HUDEP-2 (cell line): Measurements from ENCODE around the gene BACH1.
A peak's percentile ranks its signal among the peaks of the same experiment; 100 is the strongest.
"Not testable (repeated sequence)": the region's sequence is repeated elsewhere in the genome, so short reads cannot be mapped to it uniquely, and the experiment has no call there.

Experiments used
- DNase-seq, 76 experiments: peaks; one replicate each; lab custom pipeline; 2025; ENCODE audit not compliant: unreplicated experiment in 76 of 76; lab: John Stamatoyannopoulos, UW

The BACH1 gene

GRCh38 chr21:29342363-29342957 is 43.7 kb downstream of the BACH1 start:
- no peak for DNase-seq

DNA sequence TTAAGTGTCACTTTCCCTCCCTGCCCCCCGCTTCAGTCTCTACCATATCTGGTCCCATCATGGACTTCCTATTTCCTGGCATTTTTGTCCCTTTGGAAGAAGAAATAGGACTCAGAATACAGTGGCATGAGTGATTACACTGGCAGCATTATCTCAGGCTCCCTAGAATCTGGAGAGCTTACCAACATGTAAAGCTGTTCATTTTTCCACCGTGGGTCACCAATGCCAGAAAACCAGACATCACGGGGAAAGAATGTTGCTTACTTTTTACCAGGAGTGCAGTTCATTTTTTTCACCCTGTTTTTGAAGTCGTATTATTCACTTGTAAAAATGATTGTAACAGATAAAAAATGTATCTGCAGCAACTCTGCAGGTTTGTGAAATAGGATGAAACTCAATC is 44.8 kb downstream of the BACH1 start:
- no peak for DNase-seq

DNA sequence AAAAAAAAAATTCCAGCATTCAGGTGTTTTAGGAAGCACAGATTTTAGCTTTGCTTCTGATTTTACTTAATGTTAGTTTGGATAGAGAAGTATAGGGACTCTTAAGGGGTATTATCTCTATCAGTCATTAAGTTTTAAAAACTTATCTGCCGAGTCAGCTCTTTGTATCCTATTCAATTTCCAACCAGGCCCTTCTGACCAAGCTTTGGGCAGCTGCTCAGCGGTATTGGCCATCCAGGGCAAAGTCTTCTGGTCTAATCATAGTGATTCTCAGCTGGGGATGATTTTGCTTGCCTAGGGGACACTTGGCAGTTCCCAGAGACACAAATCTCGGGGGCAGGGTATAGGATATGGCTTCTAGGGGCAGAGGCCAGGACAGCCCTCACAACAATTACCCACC is 47.6 kb downstream of the BACH1 start:
- DNase-seq: no peak

- DNase-seq: no peak
Observed at GRCh38 chr21:29346771-29347170, 48.0 kb downstream of the BACH1 start.

- no peak for DNase-seq
Observed at GRCh38 chr21:29347274-29347681, 48.6 kb downstream of the BACH1 start.

DNA sequence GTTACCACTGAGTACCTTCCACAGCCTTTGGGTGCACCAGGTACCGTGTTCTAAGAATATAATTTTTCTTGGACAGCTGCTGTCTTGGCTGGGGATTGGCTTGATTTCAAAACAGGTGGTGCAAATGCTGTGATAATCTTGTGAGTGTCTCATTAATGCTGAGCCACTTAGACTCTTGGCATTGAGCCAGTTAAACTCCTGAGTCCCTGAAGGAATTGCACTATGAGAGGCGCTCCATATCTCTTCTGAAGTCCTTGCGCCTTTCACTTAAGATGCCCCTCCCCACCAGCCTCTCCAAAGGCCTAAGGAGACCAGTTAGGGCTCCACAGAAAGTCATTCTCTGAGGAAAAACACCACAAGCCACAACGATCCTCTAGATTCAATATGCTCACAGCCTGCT is 51.0 kb downstream of the BACH1 start:
- DNase-seq: peak in 2 of 76 experiments; percentile 6 to 8

DNA sequence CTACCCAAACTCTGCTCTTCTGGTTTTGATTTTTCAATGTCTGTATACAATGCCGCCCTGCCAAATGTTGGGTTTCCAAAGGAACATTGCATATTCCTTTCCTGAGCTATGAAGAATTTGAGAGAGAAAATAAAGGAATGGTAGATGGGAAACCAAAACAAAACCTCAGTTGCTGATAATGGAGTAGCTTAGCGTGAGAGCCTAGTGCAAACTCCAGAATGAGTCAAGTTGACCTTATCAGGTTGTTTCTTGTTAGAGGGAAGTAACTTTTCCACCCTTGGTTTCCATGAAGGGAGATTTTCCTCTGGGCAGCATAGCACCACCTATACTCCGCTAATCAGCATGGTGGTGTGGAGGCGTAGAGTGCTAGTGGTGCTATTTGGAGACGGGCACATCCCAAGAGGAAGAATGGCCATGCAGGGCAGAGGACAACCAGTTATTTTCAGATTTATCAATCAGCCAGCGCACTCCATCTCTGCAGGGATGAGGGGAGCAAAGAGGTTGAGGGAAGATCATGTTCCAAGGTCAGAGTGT is 51.6 kb downstream of the BACH1 start:
- DNase-seq: no peak

GRCh38 chr21:29351691-29352090 is 53.0 kb downstream of the BACH1 start:
- DNase-seq: no peak

DNA sequence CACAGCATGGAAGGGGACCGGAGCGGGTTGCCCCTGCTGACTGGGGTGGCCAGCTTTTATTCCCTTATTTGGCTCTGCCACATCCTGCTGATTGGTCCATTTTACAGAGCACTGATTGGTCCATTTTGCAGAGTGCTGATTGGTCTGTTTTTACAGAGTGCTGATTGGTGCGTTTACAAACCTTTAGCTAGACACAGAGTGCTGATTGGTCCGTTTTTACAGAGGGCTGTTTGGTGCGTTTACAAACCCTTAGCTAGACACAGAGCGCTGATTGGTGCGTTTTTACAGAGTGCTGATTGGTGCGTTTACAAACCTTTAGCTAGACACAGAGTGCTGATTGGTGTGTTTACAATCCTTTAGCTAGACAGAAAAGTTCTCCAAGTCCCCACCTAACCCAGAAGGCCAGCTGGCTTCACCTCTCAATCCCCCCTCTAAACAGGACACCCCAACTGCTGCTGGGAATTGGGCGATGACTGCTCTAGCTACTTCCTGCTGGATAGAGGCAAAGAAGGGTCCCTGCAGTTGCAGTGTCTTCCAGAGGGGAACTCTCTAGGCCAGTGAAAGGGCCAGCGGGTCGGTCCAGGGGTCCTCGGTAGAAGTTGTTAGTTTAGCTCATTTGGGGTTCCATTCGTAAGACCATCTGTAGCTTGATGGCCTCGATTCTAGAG is 56.5 kb downstream of the BACH1 start:
- DNase-seq: not testable (repeated sequence)

DNA sequence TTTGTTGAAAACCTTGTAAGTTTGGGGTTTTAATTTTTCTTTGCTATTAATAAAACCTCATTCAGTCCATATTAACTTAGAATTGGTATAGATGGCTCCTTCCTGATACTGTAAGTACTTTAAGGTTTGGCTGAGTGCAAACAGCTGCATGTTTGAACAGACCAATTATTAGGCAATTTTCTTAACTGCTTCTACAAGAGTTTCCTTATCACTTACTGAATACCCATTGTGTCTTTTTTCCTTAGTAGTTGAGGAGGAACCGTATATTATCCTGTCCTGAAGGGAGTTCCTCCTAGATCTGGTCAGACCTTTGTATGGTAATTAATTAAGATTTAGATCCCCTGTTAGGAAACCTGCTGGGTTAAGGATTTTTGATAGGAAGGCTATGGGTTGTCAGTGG is 57.6 kb downstream of the BACH1 start:
- peak in 4 of 76 experiments; percentile 49 to 63 (median 60) for DNase-seq

- peak in 68 of 76 experiments; percentile 39 to 95 (median 71) for DNase-seq
Observed at GRCh38 chr21:29356810-29357209, 58.1 kb downstream of the BACH1 start.

- DNase-seq: no peak
Observed at GRCh38 chr21:29359718-29360117, 61.0 kb downstream of the BACH1 start.

- DNase-seq: peak in 28 of 76 experiments; percentile 5 to 60 (median 28)
Observed at GRCh38 chr21:29360799-29361765, 62.4 kb downstream of the BACH1 start.

- DNase-seq: no peak
Observed at GRCh38 chr21:29362758-29363157, 64.0 kb downstream of the BACH1 start.

GRCh38 chr21:29365661-29366265 is 67.0 kb downstream of the BACH1 start:
- no peak for DNase-seq

DNA sequence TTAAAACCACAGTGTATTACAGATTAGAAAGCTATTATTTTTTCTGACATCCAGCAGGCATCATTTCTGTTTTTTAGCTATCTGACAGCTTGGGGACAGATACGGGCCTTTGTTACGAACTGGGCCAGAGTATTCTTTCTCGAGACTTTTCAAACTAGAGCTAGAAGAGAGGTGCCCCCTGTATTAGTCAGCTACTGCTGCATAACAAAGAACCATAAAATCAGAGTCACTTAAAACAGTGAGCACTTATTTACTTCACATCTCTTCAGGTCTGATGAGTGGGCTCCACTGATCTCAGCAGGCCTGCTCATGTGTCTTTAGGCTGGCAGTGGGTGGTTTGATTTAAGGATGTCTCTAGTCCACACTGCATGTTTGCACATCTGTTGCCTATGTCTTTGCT is 67.8 kb downstream of the BACH1 start:
- DNase-seq: no peak

- DNase-seq: no peak
Observed at GRCh38 chr21:29367335-29367734, 68.6 kb downstream of the BACH1 start.

DNA sequence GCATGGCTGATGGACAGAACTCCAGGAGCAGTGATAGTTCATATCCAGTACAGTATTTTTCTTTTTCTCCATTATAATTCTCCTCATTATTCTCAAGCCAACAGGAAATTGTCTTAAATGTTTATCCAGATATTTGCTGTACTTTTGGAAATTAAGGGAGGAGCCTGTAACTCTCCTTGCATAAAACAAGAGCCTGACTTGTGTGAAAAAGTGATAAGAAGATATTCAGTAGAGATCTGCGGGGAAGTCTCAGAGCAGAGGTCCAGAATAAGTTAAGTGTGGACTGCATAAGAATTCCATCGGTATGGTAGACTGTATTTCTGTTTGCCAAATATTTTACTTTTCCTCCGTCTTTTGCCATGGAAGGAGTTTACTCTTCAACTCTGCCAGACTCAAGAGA is 70.2 kb downstream of the BACH1 start:
- peak in 5 of 76 experiments; percentile 12 to 30 (median 16) for DNase-seq

- DNase-seq: no peak
Observed at GRCh38 chr21:29371464-29371863, 72.7 kb downstream of the BACH1 start.

DNA sequence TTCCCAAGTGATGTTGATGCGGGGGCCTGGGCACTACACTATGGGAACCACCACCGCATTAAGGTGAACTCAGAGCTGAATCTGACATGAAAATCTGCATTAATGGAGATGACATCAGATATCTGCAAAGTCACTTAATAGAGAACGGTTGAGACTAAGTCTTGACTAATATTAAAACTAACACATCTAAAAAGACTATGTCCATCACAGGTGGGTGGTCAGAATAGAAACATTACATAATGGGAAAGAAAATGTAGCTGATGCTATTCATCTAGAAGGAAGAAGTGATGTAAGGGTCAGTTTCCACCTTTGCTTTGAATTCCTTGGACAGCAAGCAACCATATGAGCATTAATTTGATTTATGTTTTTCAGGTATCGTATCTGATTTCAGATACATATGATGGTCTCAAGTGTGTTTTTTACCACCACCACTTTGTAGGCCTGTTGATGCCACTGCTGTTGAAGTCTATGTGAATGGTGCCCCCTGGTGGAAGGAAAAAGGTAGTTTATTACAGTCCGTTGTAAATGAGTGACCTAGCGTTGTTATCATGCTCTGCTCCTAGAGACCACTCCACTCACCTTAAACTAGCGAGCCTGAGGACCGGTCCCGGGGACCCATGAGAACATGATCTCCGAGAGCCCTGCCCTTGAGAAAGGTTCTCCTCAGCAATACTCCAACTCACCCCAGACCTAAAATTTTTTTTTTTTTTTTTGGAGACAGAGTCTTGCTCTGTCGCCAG is 73.5 kb downstream of the BACH1 start:
- peak in 57 of 76 experiments; percentile 8 to 85 (median 63) for DNase-seq
